ENCODE results near the gene PLPP3.

- TF ChIP-seq CTCF (conservative IDR thresholded peaks at IDR 0.05; ENCODE audit: low read depth in 2 of 2) (no peak), POLR2AphosphoS5 (IDR thresholded peaks at IDR 0.05; ENCODE audit: low read depth) (no peak), ZNF331 (CRISPR knock-in tag; IDR thresholded peaks at IDR 0.05; ENCODE audit: low read depth) (no peak), CREB1 (CRISPR knock-in tag; IDR thresholded peaks at IDR 0.05; ENCODE audit: low read depth) (no peak), EZH2 (IDR thresholded peaks at IDR 0.05; ENCODE audit: low read depth, unreplicated experiment) (no peak), REST (IDR thresholded peaks at IDR 0.05; ENCODE audit: unreplicated experiment) (no peak), EZH2phosphoT487 (IDR thresholded peaks at IDR 0.05; ENCODE audit: unreplicated experiment) (no peak)
These were observed 33.7 kb downstream of the PLPP3 start for GRCh38 chr1:56545711-56546110.
